Endothelial cell of umbilical vein (primary cell): ENCODE measurements around the gene CTSE. TPM values are rescaled to one million over a fixed set of nuclear protein-coding genes. Genes with fewer than 3 reads are reported as not detected.
"Not testable (repeated sequence)": the region's sequence is repeated elsewhere in the genome, so short reads cannot be mapped to it uniquely, and the experiment has no call there.

Experiments
- BruUV-seq: library from RNA; stranded (reverse); fragments of 400-500 nt; replicated peaks from 2 replicates; lab custom pipeline; 2021; lab: Mats Ljungman, UMichigan
- CTCF ChIA-PET: fragments of 300-600, 350-600 bp; sonication (Branson Sonifier 250); formaldehyde crosslinking; loops from one replicate; lab custom pipeline; 2021; ENCODE audit warnings: antibody characterized with exemption, inconsistent platforms; lab: Charles Lee
- POLR2A ChIA-PET: fragments of 300-600, 350-600 bp; sonication (Branson Sonifier 250); formaldehyde crosslinking; loops from one replicate; lab custom pipeline; 2021; ENCODE audit warnings: antibody characterized with exemption, inconsistent platforms; lab: Charles Lee
- DNase-seq: peaks from one replicate; pipeline ENCODE4 v3.0.0-alpha.2; 2011; ENCODE audit warnings: low read depth, low spot score
- FAIRE-seq: peaks from 2 replicates; lab custom pipeline; 2011; peaks lifted over from hg19 to GRCh38; lab: Jason Lieb, UNC
- H2AFZ ChIP-seq: 2 replicates; pipeline ENCODE4 v1.6.0; 2012; ENCODE audit warnings: low read depth, low read length, control low read depth, inconsistent platforms
- H3K27ac ChIP-seq: 2 replicates; pipeline ENCODE4 v1.5.1; 2011; ENCODE audit warnings: low read depth, mild to moderate bottlenecking, control low read depth, low read length, moderate library complexity; ENCODE audit not compliant: insufficient read depth
- H3K27me3 ChIP-seq, 2 experiments: 2 replicates each; pipeline versions ENCODE4 v1.6.0 to v1.6.1; 2011; ENCODE audit warnings: low read length in 2 of 2, mixed read lengths in 1 of 2; ENCODE audit not compliant: control insufficient read depth in 2 of 2, insufficient read depth in 2 of 2
- H3K36me3 ChIP-seq, 2 experiments: 2 replicates in 1 of 2; 3 replicates in 1 of 2; pipeline ENCODE4 v1.5.1; 2011; ENCODE audit warnings: low read length in 2 of 2, mild to moderate bottlenecking in 1 of 2, moderate library complexity in 1 of 2; ENCODE audit not compliant: control insufficient read depth in 2 of 2, insufficient read depth in 2 of 2; ENCODE audit errors: extremely low read depth in 1 of 2
- H3K4me1 ChIP-seq: 3 replicates; pipeline ENCODE4 v1.5.1; 2011; ENCODE audit warnings: mild to moderate bottlenecking, low read length; ENCODE audit not compliant: control insufficient read depth, insufficient read depth; ENCODE audit errors: extremely low read depth
- H3K4me2 ChIP-seq: 2 replicates; pipeline ENCODE4 v1.6.1; 2011; ENCODE audit warnings: low read length, control low read depth, mixed read lengths; ENCODE audit not compliant: insufficient read depth
- H3K4me3 ChIP-seq, 3 experiments: fragments of 200-600 bp in 1 of 3; sonication (generic), shearing (Covaris generic) in 1 of 3; replicated peaks in 1 of 3; 2 replicates each; pipeline ENCODE4 v1.5.1; 2011 to 2016; ENCODE audit warnings: control low read depth in 3 of 3, low read length in 3 of 3, mild to moderate bottlenecking in 2 of 3, inconsistent platforms in 1 of 3, low read depth in 1 of 3, moderate library complexity in 1 of 3; ENCODE audit not compliant: insufficient read depth in 1 of 3
- H3K79me2 ChIP-seq: 2 replicates; pipeline ENCODE4 v1.6.0; 2012; ENCODE audit warnings: low read length, inconsistent platforms; ENCODE audit not compliant: control insufficient read depth, insufficient read depth
- H3K9ac ChIP-seq: replicated peaks from 2 replicates; pipeline ENCODE3; 2011; ENCODE audit warnings: low read length, control low read depth; ENCODE audit not compliant: insufficient read depth; ENCODE audit errors: extremely low read depth
- H3K9me1 ChIP-seq: replicated peaks from 3 replicates; pipeline ENCODE4 v1.6.0; 2011; ENCODE audit warnings: mild to moderate bottlenecking, low read length; ENCODE audit not compliant: control insufficient read depth, insufficient read depth; ENCODE audit errors: extremely low read depth
- H3K9me3 ChIP-seq: replicated peaks from 2 replicates; pipeline ENCODE4 v1.5.1; 2012; ENCODE audit warnings: low read length, inconsistent platforms; ENCODE audit not compliant: control insufficient read depth, insufficient read depth
- H4K20me1 ChIP-seq: replicated peaks from 2 replicates; pipeline ENCODE3; 2011; ENCODE audit warnings: mild to moderate bottlenecking, low read length; ENCODE audit not compliant: control insufficient read depth, insufficient read depth; ENCODE audit errors: extremely low read depth
- dilution Hi-C: fragments of 300-500 bp; cut with MboI; formaldehyde crosslinking; loops from one replicate; pipeline ENCODE4 v1.15.0; 2019; ENCODE audit warnings: low sequenced_read_pairs; ENCODE audit not compliant: extremely low pct_ligation_motif_present
- intact Hi-C: fragments of 100-400 bp; cut with micrococcal nuclease; formaldehyde crosslinking; loops from one replicate; pipeline ENCODE4 v1.10.0; 2022
- polyA plus RNA-seq, 4 experiments: library from polyadenylated mRNA; depleted of rRNA in 3 of 4; stranded (reverse) in 3 of 4; unstranded in 1 of 4; fragments of >200 nt; gene quantifications; 2 replicates each; pipeline versions ENCODE4 v1.2.1 to v1.2.3, GENCODE V29; 2011 to 2012; ENCODE audit warnings: missing spikeins in 1 of 4
- total RNA-seq: library from RNA; stranded (reverse); gene quantifications from 2 replicates; pipeline ENCODE4 v1.2.3, GENCODE V29; 2021

Gene CTSE
- total and polyA plus RNA-seq, 2 donors (not counting 3 experiments of a cell fraction or from before 2014, with no cell fraction given) = 0.17 TPM; not detected in 1

- FAIRE-seq, BruUV-seq, H3K9me1 ChIP-seq, H3K4me3 ChIP-seq, H3K4me1 ChIP-seq, H2AFZ ChIP-seq, H3K36me3 ChIP-seq, POLR2A ChIA-PET, DNase-seq, H3K9ac ChIP-seq, H3K27ac ChIP-seq, H3K4me2 ChIP-seq, H3K79me2 ChIP-seq, H3K27me3 ChIP-seq, intact Hi-C loops, H3K9me3 ChIP-seq, dilution Hi-C loops, H4K20me1 ChIP-seq: not testable (repeated sequence)
- CTCF ChIA-PET = interaction anchor here (1.2 to 2.4 kb wide), 4 partner anchors 11 to 72 kb away, joined by 4 to 6 read pairs (median 5); no protein-coding TSS in a partner anchor
These were observed 32.1 kb upstream of the CTSE start for GRCh38 chr1:206055639-206056323.

DNA sequence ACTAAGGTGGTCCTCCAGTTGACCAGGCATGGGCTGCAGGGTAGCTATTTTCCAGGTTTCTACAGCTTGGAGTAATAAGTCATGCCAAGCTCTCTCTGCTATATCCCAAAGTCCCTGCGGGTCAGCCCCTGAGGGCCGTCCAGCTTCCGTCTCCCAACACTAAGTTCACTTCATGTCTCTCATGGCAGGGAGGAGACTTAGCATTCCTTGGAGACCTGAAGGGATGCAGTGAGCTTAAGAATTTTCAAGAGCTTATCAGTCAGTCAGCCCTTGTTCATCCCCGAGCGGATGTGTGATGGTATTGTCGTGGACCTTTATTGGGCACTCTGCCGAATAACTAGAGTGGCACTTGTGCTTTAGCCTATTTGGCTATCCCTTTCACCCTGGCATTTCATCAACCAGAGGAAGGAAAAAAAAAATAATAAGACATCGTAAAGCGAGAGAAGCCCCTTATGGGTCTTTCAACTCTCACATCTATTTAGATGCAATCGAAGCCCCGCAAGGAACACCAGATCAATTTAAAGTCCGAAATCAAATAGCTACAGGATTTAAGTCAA, 31.5 kb upstream of the CTSE start:
- H4K20me1 ChIP-seq, intact Hi-C loops, H3K27ac ChIP-seq, H3K4me2 ChIP-seq, H3K36me3 ChIP-seq, FAIRE-seq, H3K9me3 ChIP-seq, POLR2A ChIA-PET, H3K79me2 ChIP-seq, H3K4me3 ChIP-seq, H3K9ac ChIP-seq, H3K4me1 ChIP-seq, DNase-seq, H3K9me1 ChIP-seq, dilution Hi-C loops, BruUV-seq, H2AFZ ChIP-seq, H3K27me3 ChIP-seq: not testable (repeated sequence)
- CTCF ChIA-PET = interaction anchor here (1.1 to 2.4 kb wide), 5 partner anchors 10 to 78 kb away, joined by 4 to 6 read pairs (median 5); no protein-coding TSS in a partner anchor

DNA sequence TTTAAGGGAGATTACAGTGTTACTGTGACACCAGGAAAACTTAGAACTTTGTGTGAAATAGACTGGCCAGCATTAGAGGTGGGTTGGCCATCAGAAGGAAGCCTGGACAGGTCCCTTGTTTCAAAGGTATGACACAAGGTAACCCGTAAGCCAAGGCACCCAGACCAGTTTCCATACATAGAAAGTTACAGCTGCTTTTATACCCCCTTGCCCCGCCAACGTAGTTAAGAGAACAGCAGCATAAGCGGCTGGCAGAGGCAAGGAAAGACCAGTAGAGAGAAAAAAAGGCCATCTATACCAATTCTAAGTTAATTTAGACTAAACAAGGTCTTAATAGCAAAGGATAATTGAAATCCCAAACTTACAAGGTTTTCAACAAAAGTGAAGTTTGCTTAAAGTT, 29.9 kb upstream of the CTSE start:
- POLR2A ChIA-PET, H4K20me1 ChIP-seq, CTCF ChIA-PET, intact Hi-C loops, H3K4me2 ChIP-seq, H3K79me2 ChIP-seq, H3K9me1 ChIP-seq, H3K4me1 ChIP-seq, DNase-seq, FAIRE-seq, dilution Hi-C loops, H3K9me3 ChIP-seq, H3K27me3 ChIP-seq, H3K9ac ChIP-seq, H3K36me3 ChIP-seq, H2AFZ ChIP-seq, BruUV-seq, H3K27ac ChIP-seq, H3K4me3 ChIP-seq: not testable (repeated sequence)

- H3K27me3 ChIP-seq, H3K4me3 ChIP-seq, dilution Hi-C loops, H3K79me2 ChIP-seq, H3K9me1 ChIP-seq, BruUV-seq, CTCF ChIA-PET, POLR2A ChIA-PET, intact Hi-C loops, H3K4me1 ChIP-seq, H3K27ac ChIP-seq, H4K20me1 ChIP-seq, H2AFZ ChIP-seq, DNase-seq, H3K9ac ChIP-seq, FAIRE-seq, H3K36me3 ChIP-seq, H3K9me3 ChIP-seq, H3K4me2 ChIP-seq: not testable (repeated sequence)
These were observed 29.4 kb upstream of the CTSE start, which contains the start of gene RHEX for GRCh38 chr1:206052919-206053610. Gene RHEX, plus strand, starts transcription at chr1:206053173. Its CDS starts 44,656 bp downstream, at chr1:206097829.
